Eye (tissue), 1 donor: ENCODE data around the gene TRMT10B.
"Not testable (repeated sequence)": the region's sequence is repeated elsewhere in the genome, so short reads cannot be mapped to it uniquely, and the experiment has no call there.

Experiments used
- DNase-seq: peaks from one replicate; pipeline ENCODE4 v3.0.0-alpha.2; 2015

TRMT10B gene

DNA sequence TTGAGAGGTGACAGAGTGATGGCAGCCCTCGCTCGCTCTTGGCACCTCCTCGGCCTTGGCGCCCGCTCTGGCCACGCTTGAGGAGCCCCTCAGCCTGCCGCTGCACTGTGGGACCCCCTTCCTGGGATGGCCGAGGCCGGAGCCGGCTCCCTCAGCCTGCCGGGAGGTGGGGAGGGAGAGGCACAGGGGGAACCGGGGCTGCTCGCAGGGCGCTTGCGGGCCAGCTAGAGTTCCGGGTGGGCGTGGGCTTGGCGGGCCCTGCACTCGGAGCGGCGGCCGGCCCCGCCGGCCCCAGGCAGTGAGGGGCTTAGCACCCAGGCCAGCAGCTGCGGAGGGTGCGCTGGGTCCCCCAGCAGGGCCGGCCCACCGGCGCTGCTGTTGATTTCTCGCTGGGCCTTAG lies 1.9 kb upstream of the TRMT10B start:
- DNase-seq = not testable (repeated sequence)

DNA sequence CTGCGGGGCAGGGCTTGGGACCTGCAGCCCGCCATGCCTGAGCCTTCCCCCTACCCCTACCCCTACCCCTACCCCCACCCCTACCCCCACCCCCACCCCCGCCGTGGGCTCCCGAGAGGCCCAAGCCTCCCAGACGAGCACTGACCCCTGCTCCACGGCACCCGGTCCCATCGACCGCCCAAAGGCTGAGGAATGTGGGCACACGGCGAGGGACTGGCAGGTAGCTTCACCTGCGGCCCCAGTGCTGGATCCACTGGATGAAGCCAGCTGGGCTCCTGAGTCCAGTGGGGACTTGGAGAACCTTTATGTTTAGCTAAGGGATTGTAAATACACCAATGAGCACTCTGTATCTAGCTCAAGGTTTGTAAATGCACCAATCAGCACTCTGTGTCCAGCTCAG lies 1.5 kb upstream of the TRMT10B start:
- not testable (repeated sequence) for DNase-seq

DNA sequence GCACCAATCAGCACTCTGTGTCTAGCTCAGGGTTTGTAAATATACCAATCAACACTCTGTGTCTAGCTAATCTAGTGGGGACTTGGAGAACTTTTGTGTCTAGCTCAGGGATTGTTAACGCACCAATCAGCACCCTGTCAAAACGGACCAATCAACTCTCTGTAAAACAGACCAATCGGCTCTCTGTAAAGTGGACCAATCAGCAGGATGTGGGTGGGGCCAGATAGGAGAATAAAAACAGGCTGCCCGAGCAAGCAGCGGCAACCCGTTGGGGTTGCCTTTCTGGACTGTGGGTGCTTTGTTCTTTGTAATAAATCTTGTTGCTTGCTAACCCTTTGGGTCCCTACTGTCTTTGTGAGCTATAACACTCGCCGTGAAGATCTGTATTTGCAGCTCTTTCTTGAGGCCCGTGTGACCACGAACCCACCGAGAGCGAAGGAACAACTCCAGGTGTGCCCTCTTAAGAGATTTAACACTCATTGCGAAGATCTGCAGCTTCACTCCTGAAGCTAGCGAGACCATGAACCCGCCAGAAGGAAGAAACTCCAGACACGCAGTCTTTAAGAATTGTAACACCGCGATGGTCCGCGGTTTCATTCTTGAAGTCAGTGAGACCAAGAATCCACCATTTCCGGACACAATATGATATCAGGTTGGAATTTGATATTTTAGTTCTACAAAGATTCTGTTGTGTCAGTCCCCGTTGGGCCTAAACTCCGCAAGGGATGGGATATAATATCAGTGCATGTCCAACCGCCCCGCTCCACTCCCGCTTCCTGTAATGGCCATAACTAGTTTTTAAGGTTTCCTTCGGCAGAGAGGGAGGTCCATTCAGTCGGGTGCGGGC lies 740 bp upstream of the TRMT10B start:
- no peak for DNase-seq

DNA sequence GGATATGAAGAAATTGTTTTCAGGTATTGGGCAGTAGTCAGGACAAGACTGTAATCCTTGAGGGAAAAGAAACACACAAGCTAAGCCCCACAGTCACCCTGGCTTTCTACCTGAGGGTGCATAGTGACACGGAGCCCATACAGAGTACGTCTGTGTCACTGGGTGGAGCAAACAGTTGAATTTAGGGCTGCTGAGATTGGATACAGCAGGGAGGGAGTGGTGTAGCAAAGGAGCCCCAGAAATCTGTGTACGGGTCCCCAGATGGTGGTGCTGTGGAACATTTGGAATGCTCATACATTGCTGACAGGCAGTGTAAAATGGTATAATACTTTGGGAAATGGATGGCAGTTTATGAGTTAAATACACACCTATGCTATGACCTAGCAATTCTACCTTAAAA lies 5.1 kb downstream of the TRMT10B start:
- no peak for DNase-seq

DNA sequence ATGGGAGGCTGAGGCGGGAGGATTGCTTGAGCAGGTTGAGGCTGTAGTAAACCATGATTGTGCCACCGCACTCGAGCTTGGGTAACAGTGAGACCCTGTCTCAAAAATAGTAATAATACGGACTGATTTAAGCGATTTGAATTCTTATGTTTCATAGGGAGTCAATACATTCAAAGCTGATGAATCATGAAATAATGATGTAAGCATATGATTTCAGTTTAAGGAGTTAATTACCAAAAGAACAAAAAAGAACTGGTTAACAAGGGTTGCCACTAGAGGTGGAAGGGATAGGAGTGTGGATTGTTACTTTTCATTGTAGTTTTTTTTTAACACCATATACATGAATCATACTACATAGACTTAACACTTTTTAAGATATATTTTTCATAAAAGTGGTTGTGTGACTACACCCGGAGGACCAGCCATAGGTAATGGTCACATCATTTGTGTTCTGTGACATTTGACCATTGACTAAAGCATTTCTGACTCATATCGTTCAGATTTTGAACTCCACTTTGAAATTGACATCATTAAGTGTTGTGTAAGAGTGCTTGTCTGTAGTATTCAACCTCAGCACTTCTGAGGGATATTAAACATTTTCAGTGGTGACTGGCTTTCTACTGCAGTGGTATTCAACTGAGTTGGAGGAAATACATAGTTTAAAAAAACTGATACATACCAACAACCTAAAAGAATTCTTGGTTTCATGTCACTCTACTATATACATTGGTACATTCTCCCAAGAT lies 7.0 kb downstream of the TRMT10B start:
- DNase-seq = no peak

DNA sequence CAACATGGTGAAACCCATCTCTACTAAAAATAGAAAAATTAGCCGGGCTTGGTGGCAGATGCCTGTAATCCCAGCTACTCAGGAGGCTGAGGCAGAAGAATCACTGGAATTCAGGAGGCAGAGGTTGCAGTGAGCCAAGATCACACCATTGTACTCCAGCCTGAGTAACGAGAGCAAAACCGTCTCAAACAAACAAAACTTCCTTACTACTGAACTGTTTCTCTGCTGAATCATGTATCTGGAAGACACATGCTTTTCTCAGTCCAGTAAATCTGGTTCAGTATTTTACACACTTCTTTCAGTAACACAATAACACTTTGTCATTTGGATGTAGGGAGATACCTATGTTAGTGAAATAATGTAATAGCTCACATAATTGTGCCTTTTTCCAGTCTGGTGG lies 7.9 kb downstream of the TRMT10B start:
- DNase-seq = no peak

DNA sequence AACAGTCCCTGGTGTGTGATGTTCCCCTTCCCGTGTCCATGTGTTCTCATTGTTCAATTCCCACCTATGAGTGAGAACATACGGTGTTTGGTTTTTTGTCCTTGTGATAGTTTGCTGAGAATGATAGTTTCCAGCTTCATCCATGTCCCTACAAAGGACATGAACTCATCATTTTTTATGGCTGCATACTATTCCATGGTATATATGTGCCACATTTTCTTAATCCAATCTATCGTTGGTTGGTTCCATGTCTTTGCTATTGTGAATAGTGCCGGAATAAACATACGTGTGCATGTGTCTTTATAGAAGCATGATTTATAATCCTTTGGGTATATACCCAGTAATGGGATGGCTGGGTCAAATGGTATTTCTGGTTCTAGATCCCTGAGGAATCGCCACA lies 11.7 kb downstream of the TRMT10B start:
- not testable (repeated sequence) for DNase-seq

DNA sequence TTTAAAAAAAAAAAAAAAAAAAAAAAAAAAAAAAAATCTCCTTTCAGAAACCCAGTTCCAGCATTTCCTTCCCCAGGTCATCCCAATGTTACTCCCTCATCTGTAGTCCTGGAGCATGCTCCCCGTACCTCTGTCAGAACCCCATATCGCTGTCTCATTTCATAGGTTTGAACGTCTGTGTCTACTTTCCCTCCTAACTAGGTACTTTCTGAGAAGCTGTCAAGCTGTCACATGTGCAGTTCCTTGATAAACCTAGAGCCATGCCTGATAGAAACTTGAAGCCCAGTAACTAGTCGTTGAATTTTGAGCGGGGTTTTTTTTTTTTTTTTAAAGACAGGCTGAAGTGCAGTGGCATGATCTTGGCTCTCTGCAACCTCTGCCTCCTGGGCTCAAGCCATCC lies 15.7 kb downstream of the TRMT10B start:
- DNase-seq = no peak

DNA sequence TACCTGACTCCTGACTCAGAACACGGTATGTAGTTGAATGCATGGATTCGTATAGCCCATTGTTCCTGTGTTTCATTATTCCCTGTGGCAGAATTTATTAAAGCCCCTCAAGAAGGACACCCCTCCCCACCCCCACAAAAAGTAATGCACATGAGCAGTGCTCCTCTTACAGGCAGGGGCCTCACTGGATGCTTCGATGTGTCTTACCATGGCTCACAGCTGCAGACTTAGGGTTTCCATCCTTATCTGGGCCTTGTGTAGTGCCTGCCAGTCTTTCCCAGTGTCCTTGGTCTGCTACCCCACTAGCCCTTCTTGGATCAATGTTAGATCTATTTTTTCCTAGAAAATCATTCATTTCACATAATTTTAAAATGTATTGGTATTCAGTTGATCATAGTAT lies 16.4 kb downstream of the TRMT10B start:
- no peak for DNase-seq

DNA sequence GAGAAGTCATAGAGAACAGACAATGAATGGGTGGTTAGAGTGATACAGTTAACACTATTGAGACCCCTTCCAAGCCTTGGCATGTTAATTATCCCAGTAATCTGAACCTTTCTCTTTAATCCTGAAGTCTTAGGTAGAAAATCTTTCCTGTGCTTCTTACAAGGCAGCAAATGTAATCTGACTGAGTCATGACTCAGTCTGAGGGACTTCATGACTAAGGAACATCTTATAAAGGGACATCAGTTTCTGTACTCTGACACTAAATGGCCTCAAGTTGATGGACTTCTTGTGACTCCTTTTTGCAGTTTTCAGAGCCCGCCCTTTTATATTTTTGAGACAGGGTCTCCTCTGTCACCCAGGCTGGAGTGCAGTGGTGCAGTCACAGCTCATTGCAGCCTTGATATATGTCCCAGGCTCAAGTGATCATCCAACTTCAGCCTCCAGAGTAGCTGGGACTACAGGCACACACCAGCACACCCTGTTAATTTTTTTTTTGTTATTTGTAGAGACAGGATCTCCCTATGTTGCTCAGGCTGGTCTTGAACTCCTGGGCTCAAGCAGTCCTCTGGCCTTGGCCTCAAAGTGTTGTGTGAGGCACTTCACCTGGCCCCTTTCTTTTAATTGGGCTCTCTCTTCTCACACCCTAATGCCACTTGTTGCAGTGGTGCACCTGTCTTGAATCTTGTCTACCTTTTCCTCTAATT lies 21.8 kb downstream of the TRMT10B start:
- DNase-seq = no peak

DNA sequence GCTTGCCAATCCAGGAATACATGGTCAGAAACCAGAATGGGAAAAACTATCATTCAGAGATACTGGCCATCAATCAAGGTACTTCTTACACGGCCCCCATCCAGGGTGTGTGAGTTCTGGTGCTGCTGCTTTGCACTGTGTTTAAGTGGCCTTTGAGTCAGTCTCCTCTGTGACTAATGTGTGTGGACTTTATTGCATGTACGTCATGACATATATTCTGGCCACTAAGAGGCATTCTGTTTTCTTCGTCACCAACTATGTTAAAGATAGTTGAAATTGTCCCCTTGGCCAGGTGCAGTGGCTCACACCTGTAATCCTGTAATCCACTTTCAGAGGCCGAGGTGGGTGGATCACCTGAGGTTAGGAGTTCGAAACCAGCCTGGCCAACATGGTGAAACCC lies 22.7 kb downstream of the TRMT10B start:
- DNase-seq = no peak

DNA sequence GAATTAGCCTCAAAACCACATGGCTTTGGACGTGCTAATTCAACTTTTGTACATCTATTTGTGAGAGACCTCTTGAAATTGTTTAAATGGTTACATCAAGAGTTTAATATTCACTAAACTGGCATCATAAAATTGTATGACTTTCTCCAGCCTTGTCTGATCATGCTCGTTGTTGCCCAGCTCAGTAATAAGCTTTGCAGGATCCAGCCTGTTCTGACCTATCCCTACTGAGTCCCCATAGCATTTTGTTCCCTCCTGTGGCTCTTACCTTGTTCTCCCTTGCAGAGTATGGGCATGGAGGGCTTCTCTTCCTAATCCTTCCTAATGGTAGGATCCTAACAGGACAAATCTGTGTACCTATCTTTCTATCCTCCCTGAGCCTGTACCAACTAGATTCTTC lies 24.9 kb downstream of the TRMT10B start:
- DNase-seq = no peak

DNA sequence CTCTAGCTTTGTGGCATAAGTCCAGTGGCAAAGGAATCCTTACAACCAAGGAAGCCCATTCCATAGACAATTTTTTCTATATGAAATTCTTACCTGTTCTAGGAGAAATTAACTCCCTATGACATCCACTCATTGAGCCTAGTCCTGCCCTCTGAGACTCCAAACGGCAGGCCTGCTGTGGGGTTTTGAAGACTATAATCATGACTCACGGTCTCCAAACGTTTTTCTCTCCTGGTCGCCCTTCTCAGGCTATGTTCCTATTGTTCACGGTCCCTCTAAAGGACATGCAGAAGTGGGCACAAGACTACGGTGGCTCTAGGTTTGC lies 30.6 kb downstream of the TRMT10B start:
- DNase-seq = no peak

DNA sequence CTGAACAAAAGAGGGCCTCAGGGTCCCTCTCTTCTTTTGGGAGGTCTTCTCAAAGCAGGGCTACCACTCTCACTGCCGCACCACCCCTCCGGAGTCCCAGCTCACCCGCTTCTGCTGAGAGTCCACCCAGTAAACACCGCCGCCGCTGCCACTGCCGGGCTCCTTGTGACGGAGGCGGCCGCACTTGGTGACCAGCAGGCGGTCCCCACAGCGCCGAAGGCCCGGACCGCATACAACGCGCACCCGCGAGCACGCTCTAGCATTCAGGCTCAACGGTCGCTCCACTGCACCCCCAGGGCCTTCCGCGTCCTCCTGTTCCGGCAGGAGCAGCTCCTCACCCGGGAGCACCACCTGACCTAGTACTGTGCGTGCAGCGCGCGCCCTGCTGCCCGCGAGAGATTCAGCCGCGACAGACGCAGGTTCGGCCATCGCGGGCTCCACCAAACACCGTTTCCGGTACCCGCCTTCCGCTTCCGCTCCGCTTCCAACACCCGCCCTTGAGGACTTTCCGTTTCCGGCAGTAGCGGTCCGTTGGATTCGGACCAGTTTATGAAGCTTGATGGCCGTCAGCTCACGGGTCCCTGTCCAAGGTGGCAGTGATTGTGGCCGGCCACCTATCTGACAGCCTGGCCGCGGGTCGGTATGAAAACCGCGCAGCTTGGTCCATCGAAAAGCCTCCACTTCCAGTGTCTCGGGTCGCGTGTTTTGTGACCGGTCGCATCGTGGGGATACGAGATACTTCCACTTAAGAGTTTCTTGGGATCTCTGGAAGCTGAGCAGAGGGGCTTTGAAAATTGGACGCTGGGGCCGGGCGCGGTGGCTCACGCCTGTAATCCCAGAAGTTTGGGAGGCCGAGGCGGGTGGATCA lies 31.2 kb downstream of the TRMT10B start, which contains the start of gene EXOSC3:
TSS of gene EXOSC3 (minus strand) at position 449 of the 868 bp plus-strand sequence. CDS start at position 429, 20 bp downstream.
- DNase-seq = peak; percentile 96

DNA sequence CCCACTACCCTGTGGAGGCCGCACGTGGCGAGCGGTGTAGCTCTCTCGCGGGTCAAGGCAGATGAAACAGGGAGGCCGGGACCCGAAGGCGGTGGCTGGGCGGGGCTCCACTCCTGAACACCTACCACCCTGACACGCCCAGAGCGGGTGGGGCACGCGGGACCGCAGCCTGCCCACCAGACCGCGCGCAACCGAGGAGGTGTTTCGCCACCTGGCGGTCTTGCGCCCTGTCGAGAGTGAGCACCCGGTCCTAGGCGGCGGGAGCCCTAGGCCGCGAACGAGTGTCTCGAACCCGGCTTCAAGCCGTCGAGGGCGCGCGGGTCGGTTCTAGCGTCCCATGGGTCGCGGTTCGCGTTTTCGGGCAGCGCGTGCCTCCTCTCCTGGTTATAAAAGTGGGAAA lies 33.5 kb downstream of the TRMT10B start:
- no peak for DNase-seq

DNA sequence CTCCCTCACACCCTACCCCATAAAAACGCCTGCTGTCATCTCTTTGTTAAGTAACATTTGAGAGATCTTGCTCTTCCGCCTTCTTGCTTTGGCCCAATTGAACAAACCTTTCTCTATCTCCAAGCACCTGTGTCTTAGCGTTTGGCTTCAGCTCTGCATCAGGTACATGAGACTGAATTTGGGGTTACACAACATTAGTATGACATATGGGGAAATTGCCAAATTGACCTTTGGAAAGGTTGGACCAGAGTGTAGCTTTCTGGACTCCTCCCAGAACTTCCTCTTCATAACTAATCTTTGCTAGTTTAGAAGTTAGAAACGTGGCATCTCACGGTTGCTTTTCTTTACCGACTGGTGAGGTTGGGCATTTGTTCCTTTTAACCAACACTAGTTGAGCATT lies 34.7 kb downstream of the TRMT10B start:
- DNase-seq = no peak

DNA sequence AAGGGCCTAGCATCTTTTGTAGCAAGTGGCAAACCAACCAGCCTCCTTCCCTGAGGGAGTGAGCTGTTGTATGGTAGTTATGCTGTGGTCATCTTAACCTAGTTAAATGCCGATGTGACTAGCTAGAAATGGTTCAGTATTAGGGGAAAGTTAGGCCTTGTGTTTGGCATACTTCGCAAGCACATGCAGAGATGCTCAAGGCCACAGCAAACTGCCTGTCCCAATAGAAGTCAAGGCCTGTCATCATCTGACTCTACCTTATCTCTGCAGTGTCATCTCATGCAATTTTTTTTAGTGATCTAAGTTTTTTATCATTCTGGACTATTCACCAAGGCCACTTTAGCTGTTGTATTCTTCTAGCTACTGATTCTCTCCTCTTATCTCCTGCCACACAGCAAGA lies 36.5 kb downstream of the TRMT10B start:
- no peak for DNase-seq

DNA sequence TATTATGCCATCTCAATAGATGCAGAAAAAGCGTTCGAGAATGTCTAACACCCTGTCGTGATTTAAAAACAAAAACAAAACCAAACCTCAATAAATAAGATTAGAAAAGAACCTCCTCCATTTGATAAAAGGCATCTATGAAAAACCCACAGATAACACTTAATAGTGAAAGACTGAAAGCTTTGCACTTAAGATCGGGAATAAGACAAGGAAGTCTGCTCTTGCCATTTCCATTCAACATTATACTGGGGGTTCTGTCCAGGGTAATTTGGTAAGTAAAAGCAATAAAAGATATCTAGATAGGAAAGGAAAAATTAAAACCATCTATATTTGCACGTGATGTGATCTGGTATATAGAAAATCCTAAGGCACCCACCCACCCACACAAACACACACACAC lies 38.5 kb downstream of the TRMT10B start:
- no peak for DNase-seq

DNA sequence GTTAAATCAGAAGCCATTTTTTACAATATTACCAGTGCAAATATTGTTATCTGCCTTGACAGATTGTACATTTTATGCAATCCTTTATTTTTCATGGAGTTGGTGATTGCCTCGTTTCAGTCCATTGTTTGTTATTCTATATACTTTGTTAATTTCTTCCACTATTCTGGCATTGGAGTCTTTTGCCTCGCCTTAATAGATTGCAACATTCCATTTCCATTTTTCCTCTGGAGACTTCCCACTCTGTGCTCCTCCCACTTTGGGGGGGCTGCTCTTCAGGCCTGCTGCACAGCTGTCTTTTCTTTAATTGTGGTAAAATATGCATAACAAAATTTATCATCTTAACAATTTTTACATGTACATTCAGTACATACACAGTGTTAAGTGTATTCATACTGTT lies 42.6 kb downstream of the TRMT10B start:
- no peak for DNase-seq

DNA sequence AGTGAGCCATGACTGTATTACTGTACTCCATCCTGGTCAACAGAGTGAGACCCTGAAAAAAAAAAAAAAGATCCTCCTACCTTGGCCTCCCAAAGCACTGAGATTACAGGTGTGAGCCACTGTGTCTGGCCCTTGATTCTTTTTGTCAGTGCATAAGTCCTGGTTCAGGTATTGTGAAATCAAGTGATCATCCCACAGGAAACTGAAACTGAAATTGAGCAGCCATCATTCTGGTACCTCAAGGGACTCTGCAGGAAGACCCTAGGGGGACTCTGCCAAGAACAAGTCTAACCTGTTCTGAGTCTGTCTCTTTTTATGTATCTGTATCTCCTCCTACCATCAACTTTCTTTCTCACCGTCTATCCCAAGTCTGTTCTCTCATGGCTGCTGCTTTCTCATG lies 45.1 kb downstream of the TRMT10B start:
- DNase-seq = no peak

DNA sequence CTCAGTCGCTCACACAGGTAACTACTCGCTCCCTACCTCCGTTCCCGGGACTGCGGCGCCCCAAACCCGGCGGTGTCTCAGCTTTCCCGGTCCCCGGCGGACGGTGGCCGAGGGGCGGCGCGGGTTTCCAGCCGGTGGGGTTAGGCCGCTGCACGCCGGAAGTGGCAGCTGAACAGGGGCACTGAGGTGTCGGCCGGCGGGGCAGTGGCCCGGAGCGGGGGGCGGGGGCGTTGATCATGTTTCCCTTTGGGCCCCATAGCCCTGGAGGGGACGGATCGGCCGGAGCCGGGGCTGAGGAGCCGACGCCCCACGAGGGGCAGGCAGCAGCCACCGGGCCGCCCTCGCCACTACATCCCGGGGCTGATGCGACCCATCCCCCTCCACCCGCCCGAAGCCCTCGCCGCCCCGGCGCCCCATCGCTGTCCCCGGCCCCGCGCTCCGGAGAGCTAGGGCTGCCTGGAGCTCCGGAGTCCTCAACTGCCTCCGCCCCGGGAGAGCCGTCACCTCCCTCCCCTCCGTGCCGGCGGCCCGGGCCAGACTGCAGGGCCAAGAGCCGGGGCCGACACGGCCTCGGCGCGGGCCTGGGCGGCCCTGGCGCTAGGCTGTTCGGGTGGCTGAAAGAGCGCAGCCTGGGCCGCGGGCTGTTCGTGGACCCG lies 47.2 kb downstream of the TRMT10B start, which contains the start of gene DCAF10:
TSS of gene DCAF10 (plus strand) at position 167 of the 656 bp plus-strand sequence. CDS start at position 237, 70 bp downstream.
- peak; percentile 97 for DNase-seq

DNA sequence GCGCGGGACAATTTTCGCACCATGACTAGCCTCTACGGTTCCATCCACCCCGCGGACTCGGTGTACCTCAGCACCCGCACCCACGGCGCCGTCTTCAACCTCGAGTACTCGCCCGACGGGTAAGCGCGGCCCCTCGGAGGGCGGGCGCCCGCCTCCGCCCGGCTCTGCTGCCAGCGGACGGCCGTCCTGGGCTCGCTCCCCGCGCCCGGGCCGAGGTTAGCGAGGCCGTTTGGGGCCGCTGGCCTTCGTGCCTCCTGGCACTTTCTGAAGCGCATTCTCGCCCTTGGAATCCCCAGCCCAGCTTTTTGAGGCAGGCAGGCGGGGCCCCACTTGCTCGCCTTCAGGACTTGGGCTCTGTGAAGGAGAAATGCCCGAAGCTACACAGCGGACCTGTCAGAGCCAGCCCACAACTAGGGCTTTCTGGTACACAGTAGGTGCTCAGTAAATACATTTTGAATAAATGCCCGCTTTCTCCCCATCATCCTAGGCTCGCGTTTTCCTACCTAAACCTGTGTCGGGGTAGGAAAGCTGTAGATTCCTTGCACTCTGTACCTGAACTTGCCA lies 47.8 kb downstream of the TRMT10B start:
- DNase-seq = no peak
